Cardiac muscle cell (in vitro differentiated cells and primary cell): ENCODE data around the gene RPL39. TPM values are rescaled to one million over a fixed set of nuclear protein-coding genes. Genes with fewer than 3 reads are reported as not detected.

Experiments
- DNase-seq, 2 donors: peaks; one replicate each; pipeline versions ENCODE4 v3.0.0 to v3.0.0-alpha.2; 2010 to 2017; ENCODE audit warnings: low read depth in 1 of 2, low spot score in 1 of 2
- H3K27ac ChIP-seq: fragments of 200-600 bp; sonication (generic); 2 replicates; pipeline ENCODE4 v1.5.1; 2016
- H3K27me3 ChIP-seq: fragments of 200-600 bp; sonication (generic); 2 replicates; pipeline ENCODE4 v1.6.0; 2016; ENCODE audit warnings: control low read depth
- H3K36me3 ChIP-seq: fragments of 200-600 bp; sonication (generic); 2 replicates; pipeline ENCODE4 v1.5.1; 2016; ENCODE audit warnings: control low read depth
- H3K4me1 ChIP-seq: fragments of 200-600 bp; sonication (generic); 2 replicates; pipeline ENCODE4 v1.8.1; 2017; ENCODE audit warnings: low read depth, mild to moderate bottlenecking, mixed run types
- H3K4me3 ChIP-seq: fragments of 200-600 bp; sonication (generic); 2 replicates; pipeline ENCODE4 v1.5.1; 2016; ENCODE audit warnings: mild to moderate bottlenecking
- H3K9me3 ChIP-seq: fragments of 200-600 bp; sonication (generic); 2 replicates; pipeline ENCODE4 v1.5.1; 2017; ENCODE audit warnings: low read depth, mild to moderate bottlenecking, control low read depth
- polyA plus RNA-seq: library from polyadenylated mRNA; unstranded; fragments of >200 nt; fragmentation: Nextera tagmentation; extraction: Ambion mirVana; gene quantifications from 2 replicates; pipeline ENCODE4 v1.2.1, GENCODE V29; 2016
- total RNA-seq: library from RNA; depleted of rRNA; stranded (reverse); fragments of >200 nt; gene quantifications from 2 replicates; pipeline ENCODE4 v1.2.3, GENCODE V29; 2016
- TF ChIP-seq, protein P1 (sequence below): IDR thresholded peaks from 2 replicates; pipeline ENCODE4 v1.5.1; 2012; ENCODE audit warnings: low read depth, mild to moderate bottlenecking, low read length

Gene RPL39
- total and polyA plus RNA-seq, 2 experiments from 2014 or later = 735 to 789 TPM

DNA sequence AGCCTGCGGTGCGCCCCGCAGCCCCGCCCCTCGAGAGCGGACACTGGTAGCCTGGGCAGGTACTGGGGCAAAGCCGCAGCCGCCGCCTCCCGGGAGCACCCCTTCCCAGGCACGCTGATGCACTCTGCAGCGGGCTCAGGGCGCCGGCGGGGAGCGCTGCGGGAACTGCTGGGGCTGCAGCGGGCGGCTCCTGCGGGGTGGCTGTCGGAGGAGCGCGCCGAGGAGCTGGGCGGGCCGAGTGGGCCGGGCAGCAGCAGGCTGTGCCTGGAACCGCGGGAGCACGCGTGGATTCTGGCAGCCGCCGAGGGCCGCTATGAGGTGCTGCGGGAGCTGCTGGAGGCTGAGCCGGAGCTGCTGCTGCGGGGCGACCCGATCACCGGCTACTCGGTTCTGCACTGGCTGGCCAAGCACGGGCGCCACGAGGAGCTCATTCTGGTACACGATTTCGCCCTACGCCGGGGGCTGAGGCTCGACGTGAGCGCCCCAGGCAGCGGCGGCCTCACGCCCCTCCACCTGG lies 32.6 kb downstream of the RPL39 start:
- no peaks in the 10 kb centered on the region for H3K4me1 ChIP-seq
- H3K9me3 ChIP-seq = no peaks in the 10 kb centered on the region
- H3K36me3 ChIP-seq = no peaks in the 10 kb centered on the region
- TF ChIP-seq, protein P1, sequence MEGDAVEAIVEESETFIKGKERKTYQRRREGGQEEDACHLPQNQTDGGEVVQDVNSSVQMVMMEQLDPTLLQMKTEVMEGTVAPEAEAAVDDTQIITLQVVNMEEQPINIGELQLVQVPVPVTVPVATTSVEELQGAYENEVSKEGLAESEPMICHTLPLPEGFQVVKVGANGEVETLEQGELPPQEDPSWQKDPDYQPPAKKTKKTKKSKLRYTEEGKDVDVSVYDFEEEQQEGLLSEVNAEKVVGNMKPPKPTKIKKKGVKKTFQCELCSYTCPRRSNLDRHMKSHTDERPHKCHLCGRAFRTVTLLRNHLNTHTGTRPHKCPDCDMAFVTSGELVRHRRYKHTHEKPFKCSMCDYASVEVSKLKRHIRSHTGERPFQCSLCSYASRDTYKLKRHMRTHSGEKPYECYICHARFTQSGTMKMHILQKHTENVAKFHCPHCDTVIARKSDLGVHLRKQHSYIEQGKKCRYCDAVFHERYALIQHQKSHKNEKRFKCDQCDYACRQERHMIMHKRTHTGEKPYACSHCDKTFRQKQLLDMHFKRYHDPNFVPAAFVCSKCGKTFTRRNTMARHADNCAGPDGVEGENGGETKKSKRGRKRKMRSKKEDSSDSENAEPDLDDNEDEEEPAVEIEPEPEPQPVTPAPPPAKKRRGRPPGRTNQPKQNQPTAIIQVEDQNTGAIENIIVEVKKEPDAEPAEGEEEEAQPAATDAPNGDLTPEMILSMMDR = no peak
- DNase-seq = no peak
- peak overlapping the region; percentile 37 for H3K4me3 ChIP-seq
- peaks cover 24% of the 10 kb centered on the region for H3K27me3 ChIP-seq
- no peak overlapping the region for H3K27ac ChIP-seq

DNA sequence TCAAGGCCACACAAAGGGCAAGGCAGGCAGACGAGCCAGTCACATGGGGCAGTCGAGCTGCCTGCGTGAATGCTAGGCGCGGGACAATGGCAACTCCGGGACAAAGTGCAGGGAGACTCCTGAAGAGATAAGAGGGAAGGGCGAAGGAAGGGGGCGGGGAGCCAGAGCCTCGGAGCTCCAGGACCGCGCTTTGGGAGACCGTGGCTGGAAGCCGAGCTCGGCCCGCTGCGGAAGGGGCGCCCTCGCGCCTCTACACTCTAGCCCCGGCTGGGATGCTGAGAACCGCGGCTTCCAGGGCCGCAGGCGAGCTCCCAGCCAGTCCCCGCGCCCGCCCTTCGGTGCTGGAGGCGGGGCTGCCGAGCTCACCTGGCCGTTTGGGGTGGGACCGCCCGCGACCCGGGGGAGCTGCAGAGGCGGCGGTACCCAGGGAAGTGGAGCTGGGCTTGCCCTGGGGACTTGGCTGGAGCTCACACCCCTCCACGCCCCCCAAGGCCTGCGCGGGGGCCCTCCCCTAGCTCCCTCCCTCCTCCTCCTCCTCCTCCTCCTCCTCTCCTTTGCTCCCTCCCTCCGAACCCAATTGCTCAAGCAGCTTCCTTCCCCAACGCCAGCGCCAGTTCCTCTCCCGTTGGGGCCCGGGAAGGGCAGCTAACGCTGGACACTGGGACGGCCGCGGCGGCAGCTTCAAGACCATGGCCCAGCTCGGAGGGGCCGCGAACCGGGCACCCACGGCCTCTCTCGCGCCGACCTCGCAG lies 33.3 kb downstream of the RPL39 start, which contains the start of gene SOWAHD:
Gene SOWAHD (plus strand): TSS at position 610 of the 752 bp plus-strand sequence. CDS start 80 bp downstream, at position 690.
- H3K36me3 ChIP-seq = no peaks in the 10 kb centered on the region

DNA sequence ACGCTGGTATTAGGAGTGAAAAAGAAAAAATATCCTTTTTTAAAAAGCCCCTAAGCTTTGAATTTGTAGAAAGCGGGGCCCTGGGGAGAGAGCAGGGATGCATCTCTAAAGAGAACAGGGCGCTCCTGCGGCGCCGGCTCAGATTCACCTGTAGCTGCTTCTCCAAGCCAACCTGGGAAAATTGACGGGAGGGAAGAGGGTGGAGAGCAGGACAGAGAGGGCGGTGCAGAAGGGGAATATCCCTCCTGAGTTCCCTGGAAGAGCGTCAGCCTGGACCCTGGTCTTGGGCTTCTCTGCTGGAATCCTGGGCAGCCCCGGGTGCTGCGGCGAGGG lies 33.8 kb downstream of the RPL39 start:
- peaks cover 24% of the 10 kb centered on the region for H3K27me3 ChIP-seq
- DNase-seq = no peak
- H3K9me3 ChIP-seq = no peaks in the 10 kb centered on the region
- TF ChIP-seq, protein P1 = no peak
- H3K36me3 ChIP-seq = no peaks in the 10 kb centered on the region
- H3K4me3 ChIP-seq = peak overlapping the region; percentile 37
- no peak overlapping the region for H3K27ac ChIP-seq
- H3K4me1 ChIP-seq = no peaks in the 10 kb centered on the region

More for the DNA sequence above, 33.3 kb downstream of the RPL39 start, which contains the start of gene SOWAHD:
- no peaks in the 10 kb centered on the region for H3K4me1 ChIP-seq
- H3K27me3 ChIP-seq = peaks cover 24% of the 10 kb centered on the region
- H3K4me3 ChIP-seq = peak within 1 kb of the TSS; percentile 37
- TF ChIP-seq, protein P1 = no peak
- peak in 1 of 2 donors; percentile 42 for DNase-seq
- H3K27ac ChIP-seq = no peak within 1 kb of the TSS
- no peaks in the 10 kb centered on the region for H3K9me3 ChIP-seq

DNA sequence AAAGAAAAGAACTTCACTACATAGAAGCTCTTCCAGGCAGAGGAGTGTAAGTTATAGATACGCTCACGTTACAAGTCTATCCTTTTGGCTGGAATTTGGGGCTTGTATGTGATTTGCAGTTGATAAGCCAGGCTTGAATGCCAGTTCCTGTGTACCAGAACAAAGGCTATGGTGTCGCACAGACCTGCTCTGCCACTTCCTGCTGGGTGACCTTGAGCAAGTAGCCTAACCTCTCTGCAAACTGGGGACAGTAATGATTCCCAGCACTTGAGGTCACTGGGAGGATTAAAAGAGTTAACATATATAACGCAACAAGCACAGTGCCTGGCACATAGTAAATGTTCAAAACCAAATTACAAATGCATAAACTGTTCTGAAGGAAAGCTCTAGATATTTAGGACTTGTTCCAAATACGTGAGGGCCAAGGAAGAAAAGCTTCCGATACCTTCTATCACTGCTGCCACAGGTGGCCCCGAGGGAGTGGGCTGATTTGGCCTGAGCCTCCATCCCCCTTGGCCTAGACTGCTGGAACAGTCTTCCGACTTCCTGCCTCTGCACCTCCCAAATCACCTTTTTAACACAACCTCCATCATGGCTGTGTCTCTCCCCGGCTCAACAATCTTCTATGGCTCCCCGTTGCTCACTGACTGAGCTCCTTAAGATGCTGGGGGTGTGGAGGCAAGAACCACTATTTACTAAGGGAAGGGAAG lies 34.3 kb downstream of the RPL39 start:
- no peak overlapping the region for H3K4me3 ChIP-seq
- no peaks in the 10 kb centered on the region for H3K9me3 ChIP-seq
- no peaks in the 10 kb centered on the region for H3K36me3 ChIP-seq
- TF ChIP-seq, protein P1 = no peak
- DNase-seq = no peak
- no peak overlapping the region for H3K27ac ChIP-seq
- peaks cover 24% of the 10 kb centered on the region for H3K27me3 ChIP-seq
- H3K4me1 ChIP-seq = no peaks in the 10 kb centered on the region

DNA sequence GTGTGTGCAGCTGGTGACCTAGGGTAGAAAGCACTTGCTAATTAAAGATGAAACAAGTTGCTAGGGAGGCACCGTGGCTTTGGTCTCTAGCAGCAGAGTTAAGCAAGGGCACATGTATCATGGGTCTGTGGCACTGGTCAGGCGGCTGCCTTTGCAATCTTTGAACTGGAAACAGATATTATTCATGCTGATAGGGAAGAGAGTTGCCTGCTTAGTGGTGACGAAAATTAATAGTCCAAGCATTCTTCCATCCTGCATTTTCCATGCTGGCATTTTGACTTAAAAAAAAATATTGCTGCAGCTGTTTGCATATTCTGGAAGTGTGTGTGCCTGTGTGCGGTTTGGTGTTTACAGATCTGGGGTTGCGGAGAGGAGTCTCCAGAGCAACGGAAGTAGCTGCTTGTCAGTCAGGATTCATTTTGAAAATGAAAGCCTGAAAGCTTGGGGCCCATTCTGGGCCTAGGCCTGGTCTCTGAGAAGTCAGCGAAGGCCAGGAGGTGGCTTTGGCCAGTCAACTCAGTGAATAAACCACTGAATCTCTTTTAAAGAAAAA lies 35.4 kb downstream of the RPL39 start:
- Histone ChIP-seq H3K4me3 (no peak overlapping the region), H3K27me3 (peaks cover 24% of the 10 kb centered on the region), H3K36me3 (no peaks in the 10 kb centered on the region), H3K4me1 (no peaks in the 10 kb centered on the region), H3K9me3 (no peaks in the 10 kb centered on the region), H3K27ac (no peak overlapping the region)
- no peak for DNase-seq
- TF ChIP-seq, protein P1 = no peak
